A549 (cell line): ENCODE results near the gene DENND6A.

ENCODE experiments used
- ESRRA ChIP-seq: fragments of 150-350 bp; IDR thresholded peaks from 2 replicates; pipeline ENCODE4 v1.6.1; 2014; ENCODE audit warnings: mild to moderate bottlenecking, low read length, borderline replicate concordance
- HOXB13 ChIP-seq: fragments of 250-450 bp; sonication (Bioruptor Pico); IDR thresholded peaks from 2 replicates; pipeline ENCODE4 v1.5.0; 2020; ENCODE audit warnings: low read depth, mild to moderate bottlenecking, moderate library complexity
- JUNB ChIP-seq: fragments of >200 bp; sonication (Bioruptor Twin); formaldehyde crosslinking; IDR thresholded peaks from 2 replicates; pipeline ENCODE4 v1.6.1; 2016
- MAX ChIP-seq: IDR thresholded peaks from 2 replicates; pipeline ENCODE4 v1.6.1; 2012
- MYC ChIP-seq: IDR thresholded peaks from 2 replicates; pipeline ENCODE4 v1.6.1; 2012; ENCODE audit warnings: mild to moderate bottlenecking, inconsistent platforms, low read length, improper control_type of control experiment, borderline replicate concordance
- POLR2A ChIP-seq: IDR thresholded peaks from 2 replicates; pipeline ENCODE4 v1.6.1; 2012; ENCODE audit warnings: mild to moderate bottlenecking, low read length
- RARB ChIP-seq: fragments of 250-450 bp; sonication (Bioruptor Pico); IDR thresholded peaks from 2 replicates; pipeline ENCODE4 v1.8.0; 2021; ENCODE audit warnings: mild to moderate bottlenecking, moderate library complexity
- RCOR1 ChIP-seq: fragments of 150-350 bp; IDR thresholded peaks from 2 replicates; pipeline ENCODE4 v1.6.1; 2014; ENCODE audit warnings: antibody characterized with exemption, low read length, low read depth
- SREBF2 ChIP-seq: fragments of 450-650 bp; IDR thresholded peaks from 2 replicates; pipeline ENCODE4 v1.6.1; 2014; ENCODE audit warnings: mild to moderate bottlenecking, moderate library complexity
- TF ChIP-seq, protein P1 (sequence below): fragments of 450-650 bp; IDR thresholded peaks from 2 replicates; pipeline ENCODE4 v1.6.1; 2014; ENCODE audit warnings: antibody characterized with exemption
- TF ChIP-seq, protein P2 (sequence below): fragments of >200 bp; sonication (Bioruptor Twin); formaldehyde crosslinking; IDR thresholded peaks from 3 replicates; pipeline ENCODE4 v1.5.1; 2016

DNA sequence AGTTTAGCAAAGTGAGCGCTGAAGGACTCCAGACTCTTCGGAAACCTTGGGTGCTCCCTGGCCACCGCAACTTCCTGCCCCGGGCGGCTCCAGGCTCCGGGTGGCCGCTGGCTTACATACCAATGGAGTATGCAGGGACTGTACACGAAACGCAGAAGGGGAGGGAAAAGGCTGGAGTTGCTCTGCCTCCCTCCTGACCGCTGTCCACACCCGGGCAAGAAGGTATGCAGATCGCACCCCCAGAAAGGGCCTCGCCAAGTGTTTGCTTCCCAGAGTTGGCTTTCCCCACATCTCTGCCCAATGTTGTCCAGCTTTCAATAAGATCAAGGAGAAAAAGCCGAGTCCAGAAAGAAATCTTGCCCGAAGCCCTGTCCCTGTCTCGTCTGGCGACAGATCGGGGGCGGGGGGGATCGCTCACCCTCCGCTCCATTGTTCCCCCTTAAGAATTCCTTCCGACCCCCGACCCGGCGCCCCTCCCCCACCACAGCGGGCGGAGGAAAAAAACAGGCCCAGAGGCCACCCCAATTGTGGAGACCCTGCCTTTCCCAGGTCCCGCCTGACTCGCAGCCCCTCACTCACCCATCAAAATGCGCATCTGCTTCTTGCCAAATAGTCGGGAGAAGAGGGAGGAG lies 96.3 kb downstream of the DENND6A start:
- TF ChIP-seq, protein P1, sequence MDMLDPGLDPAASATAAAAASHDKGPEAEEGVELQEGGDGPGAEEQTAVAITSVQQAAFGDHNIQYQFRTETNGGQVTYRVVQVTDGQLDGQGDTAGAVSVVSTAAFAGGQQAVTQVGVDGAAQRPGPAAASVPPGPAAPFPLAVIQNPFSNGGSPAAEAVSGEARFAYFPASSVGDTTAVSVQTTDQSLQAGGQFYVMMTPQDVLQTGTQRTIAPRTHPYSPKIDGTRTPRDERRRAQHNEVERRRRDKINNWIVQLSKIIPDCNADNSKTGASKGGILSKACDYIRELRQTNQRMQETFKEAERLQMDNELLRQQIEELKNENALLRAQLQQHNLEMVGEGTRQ: no peak
- TF ChIP-seq JUNB: no peak
- 0 out of 2 replicates have a peak, but pooled peaks have one; percentile 11 for TF ChIP-seq POLR2A
- TF ChIP-seq HOXB13: no peak
- no peak for TF ChIP-seq MYC
- TF ChIP-seq, protein P2, sequence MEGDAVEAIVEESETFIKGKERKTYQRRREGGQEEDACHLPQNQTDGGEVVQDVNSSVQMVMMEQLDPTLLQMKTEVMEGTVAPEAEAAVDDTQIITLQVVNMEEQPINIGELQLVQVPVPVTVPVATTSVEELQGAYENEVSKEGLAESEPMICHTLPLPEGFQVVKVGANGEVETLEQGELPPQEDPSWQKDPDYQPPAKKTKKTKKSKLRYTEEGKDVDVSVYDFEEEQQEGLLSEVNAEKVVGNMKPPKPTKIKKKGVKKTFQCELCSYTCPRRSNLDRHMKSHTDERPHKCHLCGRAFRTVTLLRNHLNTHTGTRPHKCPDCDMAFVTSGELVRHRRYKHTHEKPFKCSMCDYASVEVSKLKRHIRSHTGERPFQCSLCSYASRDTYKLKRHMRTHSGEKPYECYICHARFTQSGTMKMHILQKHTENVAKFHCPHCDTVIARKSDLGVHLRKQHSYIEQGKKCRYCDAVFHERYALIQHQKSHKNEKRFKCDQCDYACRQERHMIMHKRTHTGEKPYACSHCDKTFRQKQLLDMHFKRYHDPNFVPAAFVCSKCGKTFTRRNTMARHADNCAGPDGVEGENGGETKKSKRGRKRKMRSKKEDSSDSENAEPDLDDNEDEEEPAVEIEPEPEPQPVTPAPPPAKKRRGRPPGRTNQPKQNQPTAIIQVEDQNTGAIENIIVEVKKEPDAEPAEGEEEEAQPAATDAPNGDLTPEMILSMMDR: no peak
- TF ChIP-seq RCOR1: no peak
- TF ChIP-seq MAX: no peak
- TF ChIP-seq SREBF2: no peak
- 0 out of 2 replicates have a peak, but pooled peaks have one; percentile 10 for TF ChIP-seq RARB (CRISPR knock-in tag)
- no peak for TF ChIP-seq ESRRA
